GM19023 (cell line): ENCODE results near the gene TNFRSF4.

ENCODE experiments used
- ATAC-seq: cut with Tn5 transposase; IDR thresholded peaks from one replicate; pipeline ENCODE4 v1.9.1; 2021; ENCODE audit warnings: mild to moderate bottlenecking, moderate library complexity; ENCODE audit not compliant: unreplicated experiment

The TNFRSF4 gene

GRCh38 chr1:1171161-1171545, 42.8 kb downstream of the TNFRSF4 start:
- no peak for ATAC-seq

GRCh38 chr1:1170215-1171091, 43.5 kb downstream of the TNFRSF4 start:
- no peak for ATAC-seq

- no peak for ATAC-seq
Measured at GRCh38 chr1:1169429-1170214, 44.3 kb downstream of the TNFRSF4 start.

- no peak for ATAC-seq
Measured at GRCh38 chr1:1168451-1169411, 45.2 kb downstream of the TNFRSF4 start.

- ATAC-seq: no peak
Measured at GRCh38 chr1:1167841-1168450, 46.0 kb downstream of the TNFRSF4 start.

GRCh38 chr1:1167398-1167821, 46.5 kb downstream of the TNFRSF4 start:
- no peak for ATAC-seq

GRCh38 chr1:1166642-1167397, 47.1 kb downstream of the TNFRSF4 start:
- ATAC-seq: no peak

GRCh38 chr1:1165900-1166421, 48.0 kb downstream of the TNFRSF4 start:
- no peak for ATAC-seq

GRCh38 chr1:1165485-1165884, 48.5 kb downstream of the TNFRSF4 start:
- ATAC-seq: no peak

GRCh38 chr1:1164701-1165451, 49.1 kb downstream of the TNFRSF4 start:
- ATAC-seq: no peak

- ATAC-seq: no peak
Measured at GRCh38 chr1:1164361-1164700, 49.6 kb downstream of the TNFRSF4 start.

GRCh38 chr1:1163538-1164070, 50.3 kb downstream of the TNFRSF4 start:
- ATAC-seq: no peak

GRCh38 chr1:1162597-1163537, 51.1 kb downstream of the TNFRSF4 start:
- ATAC-seq: no peak

GRCh38 chr1:1161683-1162079, 52.3 kb downstream of the TNFRSF4 start:
- ATAC-seq: no peak
